GM19324 (cell line): ENCODE measurements around the gene ZFP1.

Source experiments
- ATAC-seq: cut with Tn5 transposase; IDR thresholded peaks from one replicate; pipeline ENCODE4 v1.9.1; 2021; ENCODE audit warnings: mild to moderate bottlenecking, moderate library complexity; ENCODE audit not compliant: unreplicated experiment, low FRiP score

ZFP1 gene

DNA sequence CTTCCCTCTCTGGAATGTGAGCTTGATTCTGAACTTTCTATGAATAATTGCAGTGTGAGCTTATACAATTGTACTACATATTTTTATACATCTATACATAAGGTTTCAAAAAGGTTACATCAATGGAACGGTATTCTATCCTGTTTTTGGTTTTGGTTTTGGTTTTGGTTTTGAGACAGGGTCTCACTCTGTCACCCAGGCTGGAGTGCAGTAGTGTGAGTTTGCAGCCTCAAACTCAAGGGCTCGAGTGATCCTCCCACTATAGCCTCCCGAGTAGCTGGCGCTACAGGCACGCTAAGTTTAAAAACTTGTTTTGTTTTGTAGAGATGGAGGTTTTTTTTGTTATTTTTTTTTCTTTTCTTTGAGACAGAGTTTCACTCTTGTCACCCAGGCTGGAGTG lies 71.5 kb downstream of the ZFP1 start:
- no peak for ATAC-seq
